Measurements from ENCODE around the gene ZNF821.
"Not testable (repeated sequence)": the region's sequence is repeated elsewhere in the genome, so short reads cannot be mapped to it uniquely, and the experiment has no call there.

ZNF821 gene, protein sequence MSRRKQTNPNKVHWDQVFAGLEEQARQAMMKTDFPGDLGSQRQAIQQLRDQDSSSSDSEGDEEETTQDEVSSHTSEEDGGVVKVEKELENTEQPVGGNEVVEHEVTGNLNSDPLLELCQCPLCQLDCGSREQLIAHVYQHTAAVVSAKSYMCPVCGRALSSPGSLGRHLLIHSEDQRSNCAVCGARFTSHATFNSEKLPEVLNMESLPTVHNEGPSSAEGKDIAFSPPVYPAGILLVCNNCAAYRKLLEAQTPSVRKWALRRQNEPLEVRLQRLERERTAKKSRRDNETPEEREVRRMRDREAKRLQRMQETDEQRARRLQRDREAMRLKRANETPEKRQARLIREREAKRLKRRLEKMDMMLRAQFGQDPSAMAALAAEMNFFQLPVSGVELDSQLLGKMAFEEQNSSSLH

GRCh38 chr16:71883849-71884638, at the start of gene ZNF821:
TSS of gene ZNF821 (minus strand) at chr16:71884182. CDS start at chr16:71879946, 4,236 bp downstream.
- DNase-seq: no peak

DNA sequence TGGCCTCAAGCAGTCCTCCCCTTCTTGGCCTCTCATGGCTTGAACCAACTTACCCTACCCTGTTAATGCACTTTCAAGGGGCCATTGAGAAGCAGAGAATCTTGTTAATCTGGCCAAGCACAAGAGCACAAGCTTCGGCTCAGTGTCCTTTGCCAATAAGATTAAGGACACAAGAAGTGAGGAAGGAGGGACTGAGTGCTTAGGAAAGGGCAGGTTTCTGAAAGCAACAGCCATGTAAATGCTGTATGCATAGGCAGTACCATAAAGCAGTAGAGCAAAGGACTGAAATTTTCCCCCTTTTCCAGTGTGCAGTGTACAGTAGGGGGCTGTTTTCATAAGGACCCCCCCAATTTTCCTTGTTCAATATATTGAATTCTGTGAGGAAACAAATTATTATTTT, 49.0 kb upstream of the ZNF821 start:
- no peak for DNase-seq

DNA sequence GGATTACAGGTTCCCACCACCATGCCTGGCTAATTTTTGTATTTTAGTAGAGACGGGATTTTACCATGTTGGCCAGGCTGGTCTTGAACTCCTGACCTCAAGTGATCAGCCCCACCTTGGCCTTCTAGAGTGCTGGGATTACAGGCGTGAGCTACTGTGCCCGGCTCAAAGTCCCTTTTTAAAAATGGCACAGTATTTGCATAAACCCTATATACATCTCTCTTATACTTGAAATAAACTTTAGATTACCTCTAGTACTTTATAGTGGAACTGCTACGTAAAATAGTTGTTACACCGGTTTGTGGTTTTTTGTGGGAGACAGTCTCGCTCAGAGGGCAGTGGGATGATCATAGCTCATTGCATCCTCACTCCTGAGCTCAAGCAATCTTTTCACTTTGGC, 47.6 kb upstream of the ZNF821 start:
- DNase-seq: no peak

DNA sequence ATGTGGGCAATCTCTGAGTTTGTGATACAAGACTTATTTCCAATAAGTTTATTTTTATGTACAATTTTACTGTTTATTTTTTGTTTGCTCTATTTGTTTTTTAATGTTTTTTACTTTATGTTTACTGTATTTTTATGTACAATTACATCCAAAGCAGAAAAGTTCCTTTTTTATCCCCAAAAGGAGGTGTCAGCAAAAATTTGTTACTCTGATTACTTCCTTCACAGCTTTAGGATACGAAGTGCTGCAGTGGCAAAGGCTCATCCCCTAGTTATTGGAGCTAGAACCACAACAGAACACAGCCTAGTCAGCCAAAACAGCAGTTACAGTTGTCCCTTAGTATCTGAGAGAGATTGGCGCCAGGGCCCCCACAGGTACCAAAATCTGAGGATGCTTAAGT, 47.0 kb upstream of the ZNF821 start:
- DNase-seq: no peak

- no peak for DNase-seq
These were observed 46.1 kb upstream of the ZNF821 start for GRCh38 chr16:71930013-71930563.

DNA sequence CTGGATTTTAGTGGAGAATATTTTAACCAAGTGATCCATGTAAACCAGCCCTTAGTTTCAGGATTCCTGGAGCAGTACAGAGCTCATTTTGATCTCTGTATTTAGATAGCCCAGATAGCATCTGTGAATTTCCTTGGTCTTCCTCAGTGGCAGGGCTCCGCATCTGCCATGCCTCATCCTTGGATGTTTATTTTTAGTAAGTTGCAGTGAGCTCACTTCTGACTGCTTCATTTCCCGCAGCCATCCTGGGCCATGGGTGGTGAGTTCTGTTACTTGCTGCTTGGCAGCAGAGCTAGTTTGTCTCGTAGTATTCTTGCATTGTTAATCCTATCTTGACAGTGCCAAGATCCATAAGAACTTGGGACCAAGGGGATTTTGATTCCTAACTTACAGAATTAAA, 45.1 kb upstream of the ZNF821 start:
- no peak for DNase-seq

DNA sequence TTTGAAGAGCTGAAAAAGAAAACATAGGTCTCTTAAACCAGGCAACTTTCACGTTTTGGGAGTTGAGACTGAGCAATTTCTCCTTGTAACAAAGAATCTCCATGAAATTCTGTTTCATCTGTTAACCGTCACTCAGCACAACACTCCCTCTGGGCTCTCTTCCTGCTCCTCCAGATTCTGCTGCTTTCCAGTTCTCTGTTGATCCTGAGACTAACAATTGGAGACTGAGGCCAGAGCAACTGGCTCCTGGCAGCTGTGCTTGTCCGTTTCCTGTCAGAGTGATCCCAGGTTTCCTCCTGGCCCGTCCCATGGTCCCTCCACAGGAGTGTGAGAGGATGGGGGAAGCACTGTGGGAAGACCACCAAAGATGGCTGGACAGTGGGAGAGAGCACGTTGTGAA, 43.8 kb upstream of the ZNF821 start:
- DNase-seq: no peak

GRCh38 chr16:71927383-71927782, 43.4 kb upstream of the ZNF821 start:
- DNase-seq: no peak

- DNase-seq: no peak
These were observed 40.7 kb upstream of the ZNF821 start for GRCh38 chr16:71924710-71925109.

GRCh38 chr16:71923941-71924690, 40.1 kb upstream of the ZNF821 start:
- no peak for DNase-seq

DNA sequence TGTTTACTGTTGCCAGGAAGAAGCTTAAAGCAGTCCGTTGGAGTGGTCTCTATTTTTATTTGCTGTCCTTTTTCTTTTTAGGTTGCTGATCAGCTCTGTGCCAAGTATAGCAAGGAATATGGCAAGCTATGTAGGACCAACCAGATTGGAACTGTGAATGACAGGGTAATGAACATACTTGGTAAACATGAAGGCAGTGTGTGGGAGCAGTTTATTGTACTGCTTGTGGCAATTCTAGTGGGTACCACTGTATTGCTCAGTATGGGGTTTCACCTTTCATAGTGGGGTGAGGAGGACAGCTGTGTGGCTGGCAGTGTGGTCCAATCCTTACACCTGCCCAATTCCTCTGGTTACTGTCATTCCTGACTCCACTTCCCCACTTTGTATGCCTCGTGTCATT, 36.7 kb upstream of the ZNF821 start:
- DNase-seq: no peak

DNA sequence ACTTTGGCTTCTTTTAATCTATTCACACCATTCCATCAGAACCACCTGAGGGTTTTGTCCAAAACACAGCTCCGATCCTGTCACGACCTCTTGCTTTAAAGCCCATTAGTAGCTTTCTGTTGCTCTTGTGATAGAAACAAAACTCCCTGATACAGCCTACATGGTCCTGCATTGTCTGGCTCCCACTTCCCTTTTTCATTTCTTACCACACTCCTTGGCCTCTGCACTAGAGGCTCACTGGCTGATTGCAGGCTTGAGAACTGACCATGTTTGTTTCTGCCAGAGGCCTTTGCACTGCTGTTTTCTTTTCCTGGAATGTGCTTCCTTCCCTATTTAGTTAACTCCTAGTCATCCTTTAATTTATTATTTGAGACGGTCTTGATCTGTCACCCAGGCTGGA, 35.1 kb upstream of the ZNF821 start:
- DNase-seq: no peak

GRCh38 chr16:71917900-71918299, 33.9 kb upstream of the ZNF821 start:
- DNase-seq: no peak

- DNase-seq: no peak
These were observed 32.5 kb upstream of the ZNF821 start for GRCh38 chr16:71916397-71916920.

DNA sequence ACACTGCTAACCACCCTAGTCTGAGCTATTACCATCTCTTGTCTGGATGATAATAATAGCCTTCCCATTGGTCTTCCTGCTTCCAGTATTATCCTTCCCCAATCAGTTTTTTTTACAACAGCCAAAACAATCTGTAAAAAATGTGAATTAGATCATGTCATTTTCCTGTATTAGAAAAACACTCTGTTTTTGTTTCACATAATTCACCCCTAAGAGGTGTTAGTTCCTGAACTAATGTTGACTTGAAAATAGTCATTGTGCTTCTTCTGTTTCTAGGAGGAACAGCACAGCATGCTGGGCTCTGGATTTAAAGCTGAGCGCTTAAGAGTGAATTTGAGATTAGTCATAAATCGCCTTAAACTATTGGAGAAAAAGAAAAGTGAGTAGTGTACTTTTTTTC, 31.4 kb upstream of the ZNF821 start:
- no peak for DNase-seq

DNA sequence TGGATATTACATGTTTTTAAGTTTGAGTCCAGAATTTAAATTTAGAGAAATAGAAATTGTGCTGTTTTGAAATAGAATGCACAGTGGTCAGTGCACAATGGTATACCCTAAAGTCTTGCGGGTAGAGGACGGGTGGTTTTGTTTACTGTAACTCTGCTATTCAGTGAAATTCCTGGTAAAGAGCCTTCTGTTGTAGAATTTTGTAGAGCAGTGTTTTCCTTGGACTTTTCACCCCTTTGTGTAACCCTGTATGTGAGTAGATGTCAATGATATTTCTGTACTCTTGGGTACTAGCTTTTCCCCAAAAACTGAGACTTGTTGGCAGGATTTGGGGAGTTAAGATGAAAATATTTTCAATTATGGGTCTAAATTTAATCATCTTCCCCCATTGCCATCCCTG, 30.8 kb upstream of the ZNF821 start:
- no peak for DNase-seq

DNA sequence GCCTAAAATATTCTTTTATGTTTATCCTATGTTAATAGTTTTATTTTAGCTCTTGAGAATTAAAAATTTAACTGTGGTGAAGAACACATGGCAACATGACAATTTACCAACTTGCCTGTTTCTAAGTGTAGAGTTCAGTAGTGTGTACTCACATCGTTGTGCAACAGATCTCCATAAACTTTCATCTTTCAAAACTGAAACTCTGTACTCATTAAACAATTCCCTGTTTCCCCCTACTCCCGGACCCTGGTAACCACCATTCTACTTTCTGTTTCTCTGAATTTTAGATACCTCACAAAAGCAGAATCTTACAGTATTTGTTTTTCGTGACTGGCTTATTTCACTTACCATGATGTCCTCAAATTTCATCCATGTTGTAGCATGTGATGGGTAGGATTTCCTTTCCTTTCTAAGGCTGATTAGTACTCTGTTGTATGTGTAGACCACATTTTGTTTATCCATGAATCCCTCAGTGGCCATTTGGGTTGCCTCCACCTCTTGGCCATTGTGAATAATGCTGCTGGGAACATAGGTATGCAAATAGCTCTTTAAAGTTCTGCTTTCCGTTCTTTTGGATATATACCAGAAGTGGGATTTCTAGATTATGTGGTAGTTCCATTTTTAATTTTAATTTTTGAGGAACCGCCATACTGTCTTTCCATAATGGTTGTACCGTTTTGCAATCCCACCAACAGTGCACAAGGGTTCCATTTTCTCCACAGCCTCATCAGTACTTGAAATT, 28.7 kb upstream of the ZNF821 start:
- no peak for DNase-seq

DNA sequence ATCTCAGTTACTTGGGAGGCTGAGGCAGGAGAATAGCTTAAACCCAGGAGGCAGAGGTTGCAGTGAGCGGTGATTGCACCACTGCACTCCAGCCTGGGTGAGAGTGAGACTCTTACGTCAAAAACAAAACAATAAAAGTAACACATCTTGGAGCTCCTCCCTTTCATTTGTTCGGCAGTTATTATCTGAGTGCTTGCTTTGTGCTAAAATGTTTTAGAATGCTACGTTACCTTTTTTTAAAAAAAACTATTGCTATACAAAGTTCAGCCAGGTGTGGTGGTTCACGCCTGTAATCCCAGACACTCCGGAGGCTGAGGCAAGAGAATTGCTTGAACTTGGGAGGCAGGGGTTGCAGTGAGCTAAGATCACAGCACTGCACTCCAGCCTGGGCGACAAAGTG, 27.1 kb upstream of the ZNF821 start:
- no peak for DNase-seq

- not testable (repeated sequence) for DNase-seq
These were observed 21.8 kb upstream of the ZNF821 start for GRCh38 chr16:71905765-71906164.

GRCh38 chr16:71904239-71904638, 20.3 kb upstream of the ZNF821 start:
- DNase-seq: no peak

DNA sequence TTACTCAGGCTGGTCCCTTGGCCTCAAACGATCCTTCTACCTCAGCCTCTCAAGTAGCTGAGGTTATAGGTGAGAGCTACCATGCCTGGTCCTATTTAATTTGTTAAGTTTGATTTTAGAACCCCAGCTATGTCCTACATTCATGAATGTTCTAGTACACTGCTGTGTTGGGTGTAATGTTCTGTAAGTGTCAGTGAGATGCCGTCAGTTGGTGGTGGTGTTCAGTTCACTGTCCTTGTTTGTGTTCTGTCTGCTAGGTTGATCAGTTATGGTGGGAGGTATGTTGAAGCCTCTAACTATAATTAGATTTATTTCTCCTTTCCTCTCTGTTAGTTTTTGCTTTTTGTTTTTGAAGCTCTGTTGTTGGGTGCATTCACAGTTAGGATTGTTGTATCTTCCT, 19.6 kb upstream of the ZNF821 start:
- no peak for DNase-seq

GRCh38 chr16:71902656-71903365, 18.8 kb upstream of the ZNF821 start:
- DNase-seq: no peak

Measured in NCI-H2029 treated with DMSO at 0.1 percent for 48 hours (cell line).